Measurements from ENCODE around the gene FAM222B. TPM values are rescaled to one million over a fixed set of nuclear protein-coding genes. Genes with fewer than 3 reads are reported as not detected.
A peak's percentile ranks its signal among the peaks of the same experiment; 100 is the strongest.

Gene FAM222B
- total RNA-seq, 1 experiment from 2014 or later: 94.6 TPM

GRCh38 chr17:28746611-28747050 lies 96.0 kb downstream of the FAM222B start:
- DNase-seq (ENCODE audit: low spot score) (peak; percentile 53), ATAC-seq (0 out of 2 replicates have a peak, but pooled peaks have one; percentile 0)
- H3K27ac Mint-ChIP-seq: peak overlapping the region; percentile 96
- peak overlapping the region; percentile 88 for H3K4me3 Mint-ChIP-seq
- peaks cover 45% of the 10 kb centered on the region for H3K36me3 Mint-ChIP-seq
- H3K9me3 Mint-ChIP-seq: no peaks in the 10 kb centered on the region
- no peaks in the 10 kb centered on the region for H3K27me3 Mint-ChIP-seq (ENCODE audit: low read depth)
- POLR2A ChIA-PET: interaction anchor here (0.6 to 13.5 kb wide), 6 partner anchors 14 to 81 kb away, joined by 3 to 310 read pairs (median 8); partner anchors contain the start of genes NEK8, PROCA1, RPL23A and TLCD1
- H3K4me1 Mint-ChIP-seq: peaks cover 56% of the 10 kb centered on the region
- TF ChIP-seq KAT7 (CRISPR knock-in tag; IDR thresholded peaks at IDR 0.05; ENCODE audit: borderline replicate concordance): no peak; the same call in 1 of the 2 replicates
- TF ChIP-seq ZNF121 (CRISPR knock-in tag; IDR thresholded peaks at IDR 0.05): peak; percentile 60
- TF ChIP-seq NR2C2 (CRISPR knock-in tag; IDR thresholded peaks at IDR 0.05): no peak
- TF ChIP-seq ZBTB21 (CRISPR knock-in tag; IDR thresholded peaks at IDR 0.05; ENCODE audit: borderline replicate concordance): peak; percentile 75; the same call in 1 of the 2 replicates
- CTCF ChIA-PET: interaction anchor here (0.7 to 13.9 kb wide), 5 partner anchors 14 to 132 kb away, joined by 5 to 541 read pairs (median 14); partner anchors contain the start of genes NEK8, PROCA1 and TLCD1

- Mint-ChIP-seq H3K27ac (peak overlapping the region; percentile 96), H3K9me3 (no peaks in the 10 kb centered on the region), H3K36me3 (peaks cover 39% of the 10 kb centered on the region), H3K27me3 (ENCODE audit: low read depth) (no peaks in the 10 kb centered on the region), H3K4me3 (peak overlapping the region; percentile 88), H3K4me1 (peaks cover 56% of the 10 kb centered on the region)
- ChIA-PET CTCF (interaction anchor here (0.7 to 13.9 kb wide), 6 partner anchors 15 to 204 kb away, joined by 4 to 541 read pairs (median 12); partner anchors contain the start of genes NEK8, PROCA1 and TLCD1), POLR2A (interaction anchor here (0.6 to 13.5 kb wide), 10 partner anchors 11 to 206 kb away, joined by 3 to 310 read pairs (median 6); partner anchors contain the start of genes ERAL1, NEK8, PHF12 and PROCA1)
- TF ChIP-seq ZNF671 (CRISPR knock-in tag; IDR thresholded peaks at IDR 0.05) (0 out of 2 replicates have a peak, but pooled peaks have one; percentile 6), ARID4B (CRISPR knock-in tag; IDR thresholded peaks at IDR 0.05; ENCODE audit: borderline replicate concordance) (no peak)
- ATAC-seq: peak; percentile 1
- DNase-seq (ENCODE audit: low spot score): peak; percentile 59
These were observed 96.7 kb downstream of the FAM222B start for GRCh38 chr17:28745786-28746411.

GRCh38 chr17:28744972-28745785 lies 97.4 kb downstream of the FAM222B start:
- H3K27me3 Mint-ChIP-seq (ENCODE audit: low read depth): no peaks in the 10 kb centered on the region
- peak overlapping the region; percentile 88 for H3K4me3 Mint-ChIP-seq
- ChIA-PET CTCF (interaction anchor here (1.3 to 13.9 kb wide), 4 partner anchors 15 to 205 kb away, joined by 4 to 541 read pairs (median 22); partner anchors contain the start of genes NEK8 and TLCD1), POLR2A (interaction anchor here (0.6 to 13.5 kb wide), 9 partner anchors 10 to 207 kb away, joined by 3 to 310 read pairs (median 5); partner anchors contain the start of genes ERAL1, NEK8, PHF12 and PROCA1)
- DNase-seq (ENCODE audit: low spot score) (peak; percentile 68), ATAC-seq (peak; percentile 2)
- peak overlapping the region; percentile 96 for H3K27ac Mint-ChIP-seq
- peaks cover 49% of the 10 kb centered on the region for H3K4me1 Mint-ChIP-seq
- H3K36me3 Mint-ChIP-seq: peaks cover 32% of the 10 kb centered on the region
- H3K9me3 Mint-ChIP-seq: no peaks in the 10 kb centered on the region
- TF ChIP-seq ZBTB21 (CRISPR knock-in tag; IDR thresholded peaks at IDR 0.05; ENCODE audit: borderline replicate concordance): peak; percentile 85; the same call in 1 of the 2 replicates
- no peak for TF ChIP-seq E2F1 (CRISPR knock-in tag; IDR thresholded peaks at IDR 0.05)
- TF ChIP-seq ZNF532 (CRISPR knock-in tag; IDR thresholded peaks at IDR 0.05; ENCODE audit: borderline replicate concordance): 0 out of 2 replicates have a peak, but pooled peaks have one; percentile 25
- TF ChIP-seq ZNF232 (CRISPR knock-in tag; IDR thresholded peaks at IDR 0.05): no peak
- TF ChIP-seq FOXP4 (CRISPR knock-in tag; IDR thresholded peaks at IDR 0.05): no peak
- TF ChIP-seq MAX (CRISPR knock-in tag; IDR thresholded peaks at IDR 0.05): no peak
- no peak for TF ChIP-seq SMAD3 (CRISPR knock-in tag; IDR thresholded peaks at IDR 0.05; ENCODE audit: borderline replicate concordance)
- no peak for TF ChIP-seq USF2 (CRISPR knock-in tag; IDR thresholded peaks at IDR 0.05)

All from WTC11 (cell line).